Measurements from ENCODE around the gene CHSY3. TPM values are rescaled to one million over a fixed set of nuclear protein-coding genes. Genes with fewer than 3 reads are reported as not detected.

The CHSY3 gene

Small RNAs within 50 kb of the gene (small RNA-seq; reads per million reads assigned to genes)
- gene RNA5SP191 (ENCODE audit: low read depth) (not detected), gene RNU6ATAC10P (ENCODE audit: low read depth) (not detected)
